HL-60 (cell line): Measurements from ENCODE around the gene LOXL1.

Experiments
- SPI1 ChIP-seq: IDR thresholded peaks from 2 replicates; pipeline ENCODE4 v1.6.1; 2012; ENCODE audit warnings: low read depth, mild to moderate bottlenecking, borderline replicate concordance
- TF ChIP-seq, protein P1 (sequence below): IDR thresholded peaks from one replicate; pipeline ENCODE4 v1.5.1; 2011; ENCODE audit warnings: low read length, control low read depth, inconsistent platforms; ENCODE audit not compliant: insufficient read depth

DNA sequence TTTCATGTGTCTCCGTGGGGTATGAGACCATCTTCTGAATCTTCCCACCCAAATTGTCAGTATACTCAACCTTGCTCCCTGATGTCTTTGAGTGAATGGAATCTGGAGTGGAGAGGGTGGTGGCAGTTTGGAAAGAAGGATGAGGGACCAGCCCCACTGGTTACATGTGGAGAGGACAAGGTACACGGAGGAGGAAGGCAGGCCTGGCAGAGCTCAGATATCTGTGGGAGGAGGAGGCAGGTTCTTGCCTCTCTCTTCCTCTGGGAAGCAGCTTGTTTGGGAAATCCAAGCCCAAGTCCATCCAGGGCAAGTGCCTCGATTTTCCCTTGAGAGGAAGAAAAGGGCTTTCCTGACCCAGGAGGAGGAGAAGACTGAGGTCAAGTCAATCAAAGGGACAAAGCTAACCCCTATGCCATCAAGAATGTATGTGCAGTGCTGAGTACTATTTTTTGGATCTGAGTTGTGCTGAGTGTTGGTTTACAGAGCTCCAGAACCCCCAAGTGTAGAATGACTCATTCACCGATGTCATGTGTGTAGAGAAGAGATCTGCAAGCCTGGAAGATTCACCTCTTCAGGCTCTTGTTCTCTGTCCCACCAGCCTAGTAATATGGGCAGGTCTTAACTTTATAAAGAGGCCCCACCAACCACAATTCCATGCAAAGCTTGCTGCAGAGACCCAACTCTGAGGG lies 19.8 kb upstream of the LOXL1 start:
- TF ChIP-seq SPI1, result no peak
- TF ChIP-seq, protein P1, sequence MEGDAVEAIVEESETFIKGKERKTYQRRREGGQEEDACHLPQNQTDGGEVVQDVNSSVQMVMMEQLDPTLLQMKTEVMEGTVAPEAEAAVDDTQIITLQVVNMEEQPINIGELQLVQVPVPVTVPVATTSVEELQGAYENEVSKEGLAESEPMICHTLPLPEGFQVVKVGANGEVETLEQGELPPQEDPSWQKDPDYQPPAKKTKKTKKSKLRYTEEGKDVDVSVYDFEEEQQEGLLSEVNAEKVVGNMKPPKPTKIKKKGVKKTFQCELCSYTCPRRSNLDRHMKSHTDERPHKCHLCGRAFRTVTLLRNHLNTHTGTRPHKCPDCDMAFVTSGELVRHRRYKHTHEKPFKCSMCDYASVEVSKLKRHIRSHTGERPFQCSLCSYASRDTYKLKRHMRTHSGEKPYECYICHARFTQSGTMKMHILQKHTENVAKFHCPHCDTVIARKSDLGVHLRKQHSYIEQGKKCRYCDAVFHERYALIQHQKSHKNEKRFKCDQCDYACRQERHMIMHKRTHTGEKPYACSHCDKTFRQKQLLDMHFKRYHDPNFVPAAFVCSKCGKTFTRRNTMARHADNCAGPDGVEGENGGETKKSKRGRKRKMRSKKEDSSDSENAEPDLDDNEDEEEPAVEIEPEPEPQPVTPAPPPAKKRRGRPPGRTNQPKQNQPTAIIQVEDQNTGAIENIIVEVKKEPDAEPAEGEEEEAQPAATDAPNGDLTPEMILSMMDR, result no peak
